Epithelial cell of esophagus (primary cell): Measurements from ENCODE around the gene DIAPH3.

ENCODE experiments used
- DNase-seq: peaks from one replicate; pipeline ENCODE4 v3.0.0; 2010; ENCODE audit warnings: low read depth
- H3K4me3 ChIP-seq: 2 replicates; pipeline ENCODE4 v1.5.1; 2011; ENCODE audit warnings: mild to moderate bottlenecking, low read length, control low read depth
- TF ChIP-seq, protein P1 (sequence below): IDR thresholded peaks from 2 replicates; pipeline ENCODE4 v1.5.1; 2011; ENCODE audit warnings: low read depth, mild to moderate bottlenecking, low read length, control low read depth, inconsistent platforms; ENCODE audit not compliant: insufficient read depth; ENCODE audit errors: missing control alignments

DIAPH3 gene

DNA sequence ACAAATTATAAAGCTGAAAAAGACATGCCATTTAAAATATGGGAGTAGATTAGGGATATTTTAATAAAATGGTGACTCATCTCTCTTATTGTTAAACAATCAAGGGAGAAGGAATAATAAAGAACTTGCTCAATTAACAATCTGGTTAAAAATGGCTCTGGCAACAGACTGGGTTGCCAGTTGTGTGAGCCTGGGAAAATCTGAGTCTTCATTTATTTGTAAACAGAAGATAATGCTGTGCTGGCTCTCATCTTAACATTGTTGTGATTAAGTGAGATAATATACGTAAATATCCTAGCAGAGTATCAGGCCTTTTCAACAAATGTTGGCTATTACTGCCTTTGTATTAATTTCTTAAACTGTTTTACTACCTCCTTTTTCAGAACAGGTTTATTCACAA lies 453.3 kb downstream of the DIAPH3 start:
- no peak for DNase-seq
- TF ChIP-seq, protein P1, sequence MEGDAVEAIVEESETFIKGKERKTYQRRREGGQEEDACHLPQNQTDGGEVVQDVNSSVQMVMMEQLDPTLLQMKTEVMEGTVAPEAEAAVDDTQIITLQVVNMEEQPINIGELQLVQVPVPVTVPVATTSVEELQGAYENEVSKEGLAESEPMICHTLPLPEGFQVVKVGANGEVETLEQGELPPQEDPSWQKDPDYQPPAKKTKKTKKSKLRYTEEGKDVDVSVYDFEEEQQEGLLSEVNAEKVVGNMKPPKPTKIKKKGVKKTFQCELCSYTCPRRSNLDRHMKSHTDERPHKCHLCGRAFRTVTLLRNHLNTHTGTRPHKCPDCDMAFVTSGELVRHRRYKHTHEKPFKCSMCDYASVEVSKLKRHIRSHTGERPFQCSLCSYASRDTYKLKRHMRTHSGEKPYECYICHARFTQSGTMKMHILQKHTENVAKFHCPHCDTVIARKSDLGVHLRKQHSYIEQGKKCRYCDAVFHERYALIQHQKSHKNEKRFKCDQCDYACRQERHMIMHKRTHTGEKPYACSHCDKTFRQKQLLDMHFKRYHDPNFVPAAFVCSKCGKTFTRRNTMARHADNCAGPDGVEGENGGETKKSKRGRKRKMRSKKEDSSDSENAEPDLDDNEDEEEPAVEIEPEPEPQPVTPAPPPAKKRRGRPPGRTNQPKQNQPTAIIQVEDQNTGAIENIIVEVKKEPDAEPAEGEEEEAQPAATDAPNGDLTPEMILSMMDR, result no peak
- no peak overlapping the region for H3K4me3 ChIP-seq

DNA sequence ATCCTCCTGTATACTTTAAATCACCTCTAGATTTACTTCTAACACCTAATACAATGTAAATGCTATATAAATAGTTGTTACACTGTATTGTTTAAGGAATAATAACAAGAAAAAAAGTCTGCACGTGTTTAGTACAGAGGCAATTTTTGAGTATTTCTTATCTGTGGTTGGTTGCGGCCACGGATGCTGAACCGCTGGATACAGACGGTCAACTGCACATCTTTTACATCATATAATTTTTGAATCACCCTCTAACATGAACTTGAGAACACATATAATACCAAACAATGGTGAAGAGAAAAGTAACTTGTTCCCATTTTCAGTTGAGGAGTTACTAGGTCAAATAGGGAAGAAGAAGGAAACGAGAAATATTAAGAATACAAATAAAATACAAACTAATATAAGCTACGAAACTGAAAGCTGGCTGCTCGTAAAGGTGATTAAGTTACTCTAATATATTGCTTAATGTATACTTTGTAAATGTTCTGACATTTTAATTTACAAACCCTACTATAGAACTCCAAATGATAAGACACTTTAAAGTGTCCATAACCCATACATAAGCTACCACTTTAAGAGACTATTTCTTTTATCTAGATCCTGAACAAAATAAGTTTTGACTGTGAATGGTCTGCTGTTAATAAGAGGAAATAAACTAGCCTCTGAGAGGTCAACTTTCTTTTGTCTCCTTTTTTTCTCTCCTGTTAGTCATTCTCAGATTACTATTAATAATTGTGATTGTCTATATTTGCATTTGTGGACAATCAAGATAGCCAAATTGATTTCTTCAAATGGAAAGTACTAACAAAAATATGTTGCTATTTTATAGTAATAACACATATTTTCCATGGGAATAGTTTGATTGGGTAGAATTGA lies 457.4 kb downstream of the DIAPH3 start:
- no peak overlapping the region for H3K4me3 ChIP-seq

DNA sequence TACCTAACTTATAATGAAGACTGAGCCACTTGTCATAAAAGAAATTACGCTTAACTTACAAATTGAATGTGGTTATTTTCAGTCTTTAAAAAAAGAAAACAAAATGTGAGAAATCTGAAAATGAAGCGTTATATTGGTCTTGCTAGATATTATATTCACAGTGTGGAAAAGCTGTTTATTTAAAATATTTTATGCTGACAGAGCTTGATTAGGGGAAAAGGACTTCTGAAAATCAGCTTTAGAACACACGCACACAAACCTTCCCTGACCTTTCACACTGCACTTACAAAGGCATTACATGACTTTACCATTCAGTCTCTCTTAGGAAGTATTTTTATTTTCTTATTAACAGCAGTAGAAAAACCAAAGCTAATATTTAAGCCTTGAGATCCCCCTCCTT lies 461.5 kb downstream of the DIAPH3 start:
- no peak for DNase-seq
- TF ChIP-seq, protein P1, result no peak
- H3K4me3 ChIP-seq, result no peak overlapping the region

More for the DNA sequence above, 457.4 kb downstream of the DIAPH3 start:
- DNase-seq, result no peak
- TF ChIP-seq, protein P1, result no peak

DNA sequence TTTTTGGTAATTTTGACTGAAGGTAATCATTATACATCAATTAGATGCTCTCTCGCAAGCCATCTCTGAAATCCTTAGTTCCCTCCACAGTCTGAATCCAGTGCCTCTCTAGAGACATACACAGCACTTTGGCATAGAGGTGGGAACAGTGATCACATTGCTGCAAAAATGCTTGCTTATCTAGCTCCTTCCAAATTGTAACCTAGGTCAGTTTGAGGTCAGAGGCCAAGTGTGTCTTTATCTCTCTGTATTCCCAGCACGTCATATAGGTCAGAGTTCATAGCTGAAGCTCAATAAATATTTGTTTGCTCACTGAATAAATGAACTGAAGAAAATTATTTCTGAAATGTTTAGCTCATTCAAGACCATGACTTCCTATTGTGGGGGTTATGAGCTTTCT lies 462.5 kb downstream of the DIAPH3 start:
- no peak for DNase-seq
- TF ChIP-seq, protein P1, result no peak
- H3K4me3 ChIP-seq, result no peak overlapping the region

DNA sequence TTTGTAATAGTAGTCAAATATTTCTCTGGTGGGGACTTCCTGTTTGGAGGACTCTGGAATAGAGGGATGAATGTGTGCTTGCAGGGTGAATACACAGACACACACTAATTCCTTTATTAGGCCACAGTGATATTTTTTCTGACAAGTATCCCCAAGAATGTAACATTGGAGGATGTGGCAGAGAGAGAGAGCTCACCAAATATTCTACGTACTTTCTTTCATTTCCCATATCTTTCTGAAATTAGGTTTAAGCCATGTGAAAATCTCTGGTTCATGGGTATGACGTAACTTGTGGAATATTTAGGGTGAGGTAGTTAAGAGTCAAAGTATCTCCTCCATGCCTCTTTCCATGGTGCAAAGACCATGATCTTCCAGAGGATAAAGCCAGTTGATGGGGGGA lies 463.4 kb downstream of the DIAPH3 start:
- TF ChIP-seq, protein P1, result no peak
- DNase-seq, result no peak

DNA sequence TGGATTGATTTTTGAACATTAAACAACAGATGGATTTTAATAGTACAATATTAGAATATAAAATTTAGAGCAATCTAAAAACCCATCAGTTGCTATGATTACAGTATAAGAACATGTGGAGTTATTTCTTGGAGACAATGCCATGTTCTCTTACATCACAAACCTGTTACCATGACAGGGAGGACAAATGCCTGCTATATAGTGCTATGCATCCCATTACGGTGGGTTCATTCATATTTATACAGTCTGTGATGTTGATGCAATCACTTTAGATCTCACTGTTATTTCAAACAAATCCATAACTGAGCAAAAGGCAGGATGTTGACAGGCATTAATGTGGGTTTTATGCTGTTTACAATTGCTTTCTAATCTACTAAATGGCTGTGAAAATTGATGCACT lies 467.5 kb downstream of the DIAPH3 start:
- DNase-seq, result no peak
- TF ChIP-seq, protein P1, result no peak
- H3K4me3 ChIP-seq, result no peak overlapping the region

More for the DNA sequence above, 463.4 kb downstream of the DIAPH3 start:
- H3K4me3 ChIP-seq, result no peak overlapping the region
